Ectodermal cell (in vitro differentiated cells): ENCODE measurements around the gene FNDC10.

ENCODE experiments used
- H3K27ac ChIP-seq: 2 replicates; pipeline ENCODE4 v1.7.0; 2013; ENCODE audit warnings: mild to moderate bottlenecking, low read depth, low read length; ENCODE audit not compliant: insufficient read depth, poor library complexity, severe bottlenecking
- H3K27me3 ChIP-seq: 2 replicates; pipeline ENCODE4 v1.7.0; 2013; ENCODE audit warnings: mild to moderate bottlenecking, low read length; ENCODE audit not compliant: insufficient read depth, control insufficient read depth, poor library complexity, severe bottlenecking
- H3K36me3 ChIP-seq: one replicate; pipeline ENCODE4 v1.7.0; 2013; ENCODE audit warnings: low read length; ENCODE audit not compliant: control insufficient read depth, insufficient read depth
- H3K4me1 ChIP-seq: one replicate; pipeline ENCODE4 v1.7.0; 2013; ENCODE audit warnings: low read length; ENCODE audit not compliant: control insufficient read depth, insufficient read depth
- H3K4me3 ChIP-seq: 2 replicates; pipeline ENCODE4 v1.7.0; 2013; ENCODE audit warnings: low read depth, low read length, control low read depth; ENCODE audit not compliant: insufficient read depth
- H3K9me3 ChIP-seq: 2 replicates; pipeline ENCODE4 v1.7.0; 2013; ENCODE audit warnings: mild to moderate bottlenecking, low read length, moderate library complexity; ENCODE audit not compliant: control insufficient read depth
- WGBS, 2 experiments: methylation state at CpG; one replicate each; pipeline ENCODE4 v1.1.7; 2013; ENCODE audit warnings: missing lambda C conversion rate in 2 of 2; 5-methylcytosine and 5-hydroxymethylcytosine counted together

The FNDC10 gene

GRCh38 chr1:1578371-1578940 lies 21.5 kb downstream of the FNDC10 start:
- Histone ChIP-seq H3K27me3 (peaks cover 21% of the 10 kb centered on the region), H3K4me1 (peaks cover 1% of the 10 kb centered on the region), H3K27ac (no peak overlapping the region), H3K36me3 (no peaks in the 10 kb centered on the region), H3K4me3 (no peak overlapping the region), H3K9me3 (no peaks in the 10 kb centered on the region)
- 89% methylated on average over 13 of the region's 13 CpGs for WGBS, 2 experiments

DNA sequence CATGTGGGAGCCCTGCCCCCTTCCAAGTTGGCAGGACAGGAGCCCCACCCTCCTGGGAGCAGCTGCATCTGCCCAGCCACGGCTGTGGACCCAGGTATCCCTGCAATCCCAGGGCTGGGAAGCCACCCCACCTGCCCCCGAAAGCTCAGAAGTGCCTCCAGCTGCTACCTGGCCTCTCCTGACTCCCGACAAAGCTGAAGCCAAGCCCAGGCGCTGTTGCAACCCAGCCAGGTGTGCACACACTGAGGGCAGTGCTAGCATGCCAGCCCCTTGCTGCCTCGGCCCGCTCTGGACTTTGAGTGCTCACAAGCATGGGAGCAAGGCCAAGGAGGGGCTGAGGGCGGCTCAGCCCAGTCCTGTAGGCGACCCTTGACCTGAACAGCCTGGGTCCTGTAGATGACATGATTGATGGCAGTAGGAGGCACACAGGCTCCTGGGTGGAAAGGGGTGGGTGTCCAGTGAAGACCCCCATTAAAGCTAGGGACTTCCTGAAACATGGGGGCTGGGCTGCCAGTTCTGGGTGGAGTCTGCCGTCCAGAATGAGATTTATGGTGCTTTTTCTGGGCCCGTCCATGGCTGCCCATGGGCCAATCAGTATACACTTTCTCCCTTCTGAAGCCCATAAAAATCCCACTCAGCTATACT lies 22.4 kb downstream of the FNDC10 start:
- 80 to 81% methylated on average over 10 of the region's 10 CpGs for WGBS, 2 experiments
- H3K4me1 ChIP-seq = peaks cover 7% of the 10 kb centered on the region
- H3K27ac ChIP-seq = no peak overlapping the region
- H3K36me3 ChIP-seq = no peaks in the 10 kb centered on the region
- H3K27me3 ChIP-seq = peaks cover 13% of the 10 kb centered on the region
- no peak overlapping the region for H3K4me3 ChIP-seq
- no peaks in the 10 kb centered on the region for H3K9me3 ChIP-seq

DNA sequence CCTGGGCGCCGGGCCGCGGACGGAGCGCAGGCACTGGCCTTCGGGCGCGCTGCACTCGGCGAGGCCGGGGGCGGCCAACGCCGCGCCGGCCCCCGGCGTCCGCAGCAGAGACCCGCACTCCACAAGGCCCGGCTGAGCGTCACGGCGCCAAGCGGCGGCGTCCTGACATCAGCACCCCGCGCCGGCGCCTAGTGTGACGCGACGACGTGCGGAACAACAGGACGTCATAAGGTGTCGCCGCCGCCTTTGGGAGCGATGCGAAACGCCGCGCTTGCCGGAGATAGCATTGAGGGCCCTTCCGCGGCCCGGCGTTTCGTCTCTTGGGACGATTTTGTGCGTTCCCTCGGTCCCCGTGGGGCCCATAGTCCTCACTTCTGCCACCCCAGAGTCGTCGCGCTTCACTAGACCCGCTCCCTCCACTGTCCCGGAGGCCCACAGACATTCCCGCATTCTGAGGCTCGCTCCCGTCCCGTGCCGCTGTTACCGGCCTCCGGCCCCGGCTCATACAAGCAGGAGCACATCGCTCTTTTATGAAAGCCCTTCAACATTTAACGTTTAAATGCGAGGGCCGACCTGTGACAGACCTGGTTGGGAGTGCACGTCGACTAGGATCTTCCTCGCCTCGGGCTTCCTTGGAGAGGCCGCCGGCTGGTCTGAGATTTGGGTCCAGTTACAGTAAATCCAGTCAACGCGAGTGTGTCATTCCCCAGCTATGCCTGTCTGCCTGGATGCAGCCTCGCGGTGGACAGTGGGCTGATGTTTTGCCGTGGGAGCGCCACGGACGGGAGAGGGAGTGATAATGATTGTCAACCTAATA lies 25.0 kb downstream of the FNDC10 start, which contains the start of gene SSU72:
TSS of gene SSU72 (minus strand) at position 143 of the 817 bp plus-strand sequence. CDS start 306 bp downstream, outside the sequence.
- Histone ChIP-seq H3K4me1 (peaks cover 7% of the 10 kb centered on the region), H3K36me3 (no peaks in the 10 kb centered on the region), H3K27ac (peak within 1 kb of the TSS; percentile 97), H3K27me3 (peaks cover 3% of the 10 kb centered on the region), H3K4me3 (peak within 1 kb of the TSS; percentile 99), H3K9me3 (no peaks in the 10 kb centered on the region)
- 1 to 2% methylated on average over 87 of the region's 87 CpGs for WGBS, 2 experiments

GRCh38 chr1:1573843-1574720 lies 25.9 kb downstream of the FNDC10 start:
- H3K4me1 ChIP-seq = peaks cover 7% of the 10 kb centered on the region
- 1% methylated on average over 96 of the region's 96 CpGs for WGBS, 2 experiments
- peak overlapping the region; percentile 99 for H3K4me3 ChIP-seq
- peaks cover 4% of the 10 kb centered on the region for H3K36me3 ChIP-seq
- peak overlapping the region; percentile 97 for H3K27ac ChIP-seq
- no peaks in the 10 kb centered on the region for H3K9me3 ChIP-seq
- peaks cover 3% of the 10 kb centered on the region for H3K27me3 ChIP-seq

GRCh38 chr1:1569341-1569740 lies 30.6 kb downstream of the FNDC10 start:
- H3K9me3 ChIP-seq = no peaks in the 10 kb centered on the region
- H3K4me1 ChIP-seq = peaks cover 7% of the 10 kb centered on the region
- no peak overlapping the region for H3K4me3 ChIP-seq
- no peaks in the 10 kb centered on the region for H3K27me3 ChIP-seq
- H3K36me3 ChIP-seq = peaks cover 13% of the 10 kb centered on the region
- H3K27ac ChIP-seq = no peak overlapping the region
- WGBS, 2 experiments = 94 to 95% methylated on average over 7 of the region's 7 CpGs

DNA sequence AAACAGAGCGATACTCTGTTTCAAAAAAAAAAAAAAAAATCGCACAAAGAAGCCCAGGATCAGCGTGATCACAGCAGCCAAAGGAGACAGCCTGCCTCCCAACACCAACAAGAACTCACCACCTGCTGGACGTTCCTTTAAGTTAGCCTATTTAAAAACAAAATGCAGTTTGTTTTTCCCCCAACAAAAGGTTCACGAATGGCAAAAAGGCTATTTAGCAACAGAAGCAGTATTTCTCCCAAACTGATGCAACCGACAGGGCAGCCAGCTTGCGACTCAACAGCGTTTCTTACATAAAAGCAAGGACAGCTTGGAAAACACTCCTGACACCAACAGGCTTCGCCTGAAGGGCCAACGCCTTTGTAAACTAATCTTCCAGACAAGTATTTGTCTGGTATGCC lies 32.0 kb downstream of the FNDC10 start:
- no peaks in the 10 kb centered on the region for H3K4me1 ChIP-seq
- no peaks in the 10 kb centered on the region for H3K9me3 ChIP-seq
- 53 to 59% methylated on average over 10 of the region's 10 CpGs for WGBS, 2 experiments
- H3K36me3 ChIP-seq = peaks cover 21% of the 10 kb centered on the region
- H3K27ac ChIP-seq = no peak overlapping the region
- H3K4me3 ChIP-seq = no peak overlapping the region
- no peaks in the 10 kb centered on the region for H3K27me3 ChIP-seq

- Histone ChIP-seq H3K4me3 (no peak overlapping the region), H3K9me3 (no peaks in the 10 kb centered on the region), H3K4me1 (no peaks in the 10 kb centered on the region), H3K36me3 (peaks cover 25% of the 10 kb centered on the region), H3K27ac (peak overlapping the region; percentile 26), H3K27me3 (no peaks in the 10 kb centered on the region)
- WGBS, 2 experiments = 93% methylated on average over 31 of the region's 31 CpGs
Observed at GRCh38 chr1:1567152-1567875, 32.6 kb downstream of the FNDC10 start.

GRCh38 chr1:1565340-1565739 lies 34.6 kb downstream of the FNDC10 start:
- Histone ChIP-seq H3K27ac (no peak overlapping the region), H3K27me3 (no peaks in the 10 kb centered on the region), H3K9me3 (no peaks in the 10 kb centered on the region), H3K4me1 (no peaks in the 10 kb centered on the region), H3K36me3 (peaks cover 39% of the 10 kb centered on the region), H3K4me3 (no peak overlapping the region)
- WGBS, 2 experiments = 94 to 95% methylated on average over 10 of the region's 10 CpGs

DNA sequence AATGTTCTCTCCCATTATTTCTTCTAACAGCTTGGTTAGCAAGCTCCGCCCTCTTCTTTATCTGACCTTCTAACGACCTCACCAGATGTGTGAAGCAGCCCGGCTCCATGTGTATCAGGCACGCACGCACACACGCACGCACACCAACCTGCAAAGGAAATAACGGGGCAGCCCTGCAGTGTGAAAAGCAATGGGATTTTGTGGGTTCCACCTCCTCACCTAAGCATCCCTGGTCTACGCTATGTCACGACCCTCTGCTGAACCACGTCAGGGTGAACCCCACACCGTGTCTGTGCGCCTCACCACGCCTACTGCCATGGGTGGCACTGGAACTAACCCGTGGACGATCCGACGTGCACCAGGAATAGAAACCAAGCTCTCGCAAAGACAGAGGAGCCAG lies 35.7 kb downstream of the FNDC10 start:
- Histone ChIP-seq H3K9me3 (no peaks in the 10 kb centered on the region), H3K4me3 (no peak overlapping the region), H3K27me3 (no peaks in the 10 kb centered on the region), H3K4me1 (no peaks in the 10 kb centered on the region), H3K27ac (no peak overlapping the region), H3K36me3 (peaks cover 36% of the 10 kb centered on the region)
- 96 to 97% methylated on average over 19 of the region's 19 CpGs for WGBS, 2 experiments
